GM19025 (cell line): ENCODE measurements around the gene TRAPPC3.
A peak's percentile ranks its signal among the peaks of the same experiment; 100 is the strongest.

Experiments
- ATAC-seq: cut with Tn5 transposase; IDR thresholded peaks from one replicate; pipeline ENCODE4 v1.9.1; 2021; ENCODE audit warnings: mild to moderate bottlenecking, low read depth, moderate library complexity; ENCODE audit not compliant: unreplicated experiment

TRAPPC3 gene

GRCh38 chr1:36088577-36089392 lies 60.5 kb downstream of the TRAPPC3 start, which contains the start of gene ADPRS:
Gene ADPRS, plus strand, starts transcription at chr1:36088892. Its CDS starts 13 bp downstream, at chr1:36088905.
- peak; percentile 79 for ATAC-seq

- peak; percentile 3 for ATAC-seq
Measured at GRCh38 chr1:36088265-36088576, 61.1 kb downstream of the TRAPPC3 start.

- no peak for ATAC-seq
Measured at GRCh38 chr1:36087233-36088123, 61.8 kb downstream of the TRAPPC3 start.
